ENCODE data around the gene EIF4G3.
A peak's percentile ranks its signal among the peaks of the same experiment; 100 is the strongest.
"Not testable (repeated sequence)": the region's sequence is repeated elsewhere in the genome, so short reads cannot be mapped to it uniquely, and the experiment has no call there.

EIF4G3 gene, protein sequence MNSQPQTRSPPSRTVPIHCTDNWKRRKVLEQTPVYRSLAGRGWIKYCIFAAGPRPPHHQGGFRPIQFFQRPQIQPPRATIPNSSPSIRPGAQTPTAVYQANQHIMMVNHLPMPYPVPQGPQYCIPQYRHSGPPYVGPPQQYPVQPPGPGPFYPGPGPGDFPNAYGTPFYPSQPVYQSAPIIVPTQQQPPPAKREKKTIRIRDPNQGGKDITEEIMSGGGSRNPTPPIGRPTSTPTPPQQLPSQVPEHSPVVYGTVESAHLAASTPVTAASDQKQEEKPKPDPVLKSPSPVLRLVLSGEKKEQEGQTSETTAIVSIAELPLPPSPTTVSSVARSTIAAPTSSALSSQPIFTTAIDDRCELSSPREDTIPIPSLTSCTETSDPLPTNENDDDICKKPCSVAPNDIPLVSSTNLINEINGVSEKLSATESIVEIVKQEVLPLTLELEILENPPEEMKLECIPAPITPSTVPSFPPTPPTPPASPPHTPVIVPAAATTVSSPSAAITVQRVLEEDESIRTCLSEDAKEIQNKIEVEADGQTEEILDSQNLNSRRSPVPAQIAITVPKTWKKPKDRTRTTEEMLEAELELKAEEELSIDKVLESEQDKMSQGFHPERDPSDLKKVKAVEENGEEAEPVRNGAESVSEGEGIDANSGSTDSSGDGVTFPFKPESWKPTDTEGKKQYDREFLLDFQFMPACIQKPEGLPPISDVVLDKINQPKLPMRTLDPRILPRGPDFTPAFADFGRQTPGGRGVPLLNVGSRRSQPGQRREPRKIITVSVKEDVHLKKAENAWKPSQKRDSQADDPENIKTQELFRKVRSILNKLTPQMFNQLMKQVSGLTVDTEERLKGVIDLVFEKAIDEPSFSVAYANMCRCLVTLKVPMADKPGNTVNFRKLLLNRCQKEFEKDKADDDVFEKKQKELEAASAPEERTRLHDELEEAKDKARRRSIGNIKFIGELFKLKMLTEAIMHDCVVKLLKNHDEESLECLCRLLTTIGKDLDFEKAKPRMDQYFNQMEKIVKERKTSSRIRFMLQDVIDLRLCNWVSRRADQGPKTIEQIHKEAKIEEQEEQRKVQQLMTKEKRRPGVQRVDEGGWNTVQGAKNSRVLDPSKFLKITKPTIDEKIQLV (N-terminal part only)

DNA sequence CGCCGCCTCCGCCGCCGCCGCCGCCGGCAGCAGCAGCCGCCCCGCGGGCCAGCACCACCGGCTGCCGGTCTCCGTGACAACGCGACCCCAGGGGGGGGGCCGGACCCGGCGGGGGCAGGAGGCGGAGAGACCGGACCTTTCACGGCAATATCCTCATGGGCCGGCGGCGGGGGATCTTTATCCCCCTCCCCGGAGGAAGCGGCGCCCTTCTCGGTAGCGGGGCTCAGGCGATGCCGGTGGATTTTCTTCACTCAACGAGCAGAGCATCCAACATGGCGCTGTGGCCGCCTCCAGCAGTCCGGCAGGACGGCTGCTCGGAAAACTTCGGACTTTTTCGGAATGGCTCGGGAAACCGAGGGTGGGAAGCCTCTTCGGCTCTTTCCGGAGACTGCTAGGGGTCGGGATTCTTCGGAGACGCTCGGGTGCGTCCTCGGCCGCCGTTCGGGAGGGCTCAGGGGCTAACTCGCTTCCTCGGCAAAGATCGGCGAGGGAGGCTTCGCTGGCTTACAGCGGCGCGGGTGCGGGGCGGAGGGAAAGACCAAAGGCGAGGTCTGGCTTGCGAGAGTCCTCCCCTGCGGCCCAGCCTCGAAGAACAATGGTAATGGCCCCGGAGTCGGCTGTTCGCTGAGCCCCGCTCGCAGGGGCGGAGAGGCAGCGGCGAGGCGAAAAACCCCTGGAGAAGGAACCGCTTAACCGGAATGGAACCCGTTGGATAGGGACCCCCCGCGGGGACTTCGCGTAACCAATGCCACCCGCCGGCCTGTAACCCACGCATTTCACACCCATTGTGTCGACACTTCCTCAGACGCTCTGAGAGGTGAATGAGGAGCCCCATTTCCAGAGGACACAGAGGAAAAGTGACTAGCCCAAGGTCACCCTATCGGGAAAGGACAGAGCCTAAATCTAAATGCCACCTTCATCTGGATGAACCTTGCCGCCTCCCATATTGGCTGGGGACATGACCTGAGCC lies at the start of gene EIF4G3:
EIF4G3 (minus strand) TSS at position 312 of the 970 bp plus-strand sequence. CDS start 174,155 bp downstream, outside the sequence.
- peak; percentile 97 to 99 for DNase-seq

- DNase-seq, result no peak
Measured at GRCh38 chr1:21225065-21225464, 48.4 kb upstream of the EIF4G3 start.

DNA sequence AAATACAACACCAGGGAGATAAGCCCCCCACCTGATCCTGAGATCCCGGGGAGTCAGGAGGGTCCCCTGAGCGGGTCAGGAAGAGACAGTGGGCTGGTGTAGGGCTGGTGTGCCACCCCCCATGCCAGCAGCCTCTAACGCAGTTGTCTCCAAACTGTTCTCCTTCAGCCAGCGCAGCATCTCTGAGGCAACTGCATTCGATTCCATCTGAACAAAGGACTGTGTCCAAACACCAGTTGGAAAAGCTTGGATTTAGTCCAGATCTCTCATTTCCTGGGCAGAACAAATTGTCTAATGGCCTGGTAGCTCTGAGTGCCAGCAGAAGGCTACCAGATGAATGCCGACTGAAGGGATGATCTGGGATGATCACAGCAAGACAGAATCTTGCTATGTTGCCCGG lies 44.1 kb upstream of the EIF4G3 start:
- no peak for DNase-seq

DNA sequence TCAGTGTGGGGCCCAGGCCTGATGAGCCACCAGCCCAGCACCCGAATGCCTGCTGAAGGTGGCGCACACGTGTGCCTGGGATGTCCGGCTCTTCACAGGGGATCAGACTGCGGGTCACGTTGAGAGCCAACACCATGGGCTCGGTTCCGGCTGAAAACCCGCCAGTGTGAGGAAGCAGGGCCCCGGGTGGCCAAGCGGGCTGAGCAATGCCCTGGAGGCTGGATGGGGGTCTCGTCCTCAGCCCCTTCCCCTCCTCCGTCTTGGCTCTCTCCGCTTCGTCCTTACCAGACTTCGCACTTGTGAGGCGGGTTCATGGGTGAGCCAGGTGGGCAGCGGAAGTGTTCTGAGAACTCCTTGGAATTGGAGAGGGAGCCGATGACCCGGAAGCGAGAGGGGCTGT lies 43.0 kb upstream of the EIF4G3 start:
- no peak for DNase-seq

DNA sequence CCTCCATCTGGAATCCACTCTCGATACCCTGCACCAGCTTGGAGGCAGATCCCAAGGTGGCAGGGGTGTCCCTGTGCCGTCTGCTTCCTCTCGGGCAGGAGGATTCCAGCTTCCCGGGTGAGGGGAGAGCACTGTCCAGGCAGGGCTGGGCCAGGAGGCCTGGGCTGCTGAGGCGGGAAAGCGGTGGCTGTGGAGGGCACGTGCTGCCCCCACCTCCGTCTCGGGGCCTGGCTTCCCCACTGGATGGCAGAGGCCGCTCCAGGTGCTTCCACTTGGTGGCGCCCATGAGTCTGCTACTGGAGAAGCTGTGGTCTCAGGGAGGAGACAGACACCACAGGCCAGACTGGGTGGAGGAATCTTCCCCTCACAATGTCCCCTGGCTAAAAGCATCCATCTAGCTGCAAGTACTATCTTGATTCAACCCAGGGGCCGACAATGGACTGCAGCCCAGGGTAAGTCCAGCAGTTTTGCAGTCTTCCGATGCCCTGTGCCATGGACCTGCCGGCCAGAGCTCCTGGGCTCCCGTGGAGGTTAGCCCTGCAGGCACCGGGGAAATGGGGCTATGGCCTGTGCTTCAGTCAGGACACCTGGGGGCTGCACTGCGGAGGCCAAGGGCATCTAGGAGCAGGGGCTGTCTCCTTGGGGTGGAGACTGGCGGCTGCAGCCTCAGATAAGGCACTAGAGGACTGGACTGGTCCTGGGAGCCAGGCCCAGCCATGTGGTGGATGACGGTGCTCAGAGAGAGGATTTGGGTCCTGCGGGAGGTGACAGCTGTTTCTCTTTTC lies 41.3 kb upstream of the EIF4G3 start:
- peak in 1 of 2 donors; percentile 27 for DNase-seq

DNA sequence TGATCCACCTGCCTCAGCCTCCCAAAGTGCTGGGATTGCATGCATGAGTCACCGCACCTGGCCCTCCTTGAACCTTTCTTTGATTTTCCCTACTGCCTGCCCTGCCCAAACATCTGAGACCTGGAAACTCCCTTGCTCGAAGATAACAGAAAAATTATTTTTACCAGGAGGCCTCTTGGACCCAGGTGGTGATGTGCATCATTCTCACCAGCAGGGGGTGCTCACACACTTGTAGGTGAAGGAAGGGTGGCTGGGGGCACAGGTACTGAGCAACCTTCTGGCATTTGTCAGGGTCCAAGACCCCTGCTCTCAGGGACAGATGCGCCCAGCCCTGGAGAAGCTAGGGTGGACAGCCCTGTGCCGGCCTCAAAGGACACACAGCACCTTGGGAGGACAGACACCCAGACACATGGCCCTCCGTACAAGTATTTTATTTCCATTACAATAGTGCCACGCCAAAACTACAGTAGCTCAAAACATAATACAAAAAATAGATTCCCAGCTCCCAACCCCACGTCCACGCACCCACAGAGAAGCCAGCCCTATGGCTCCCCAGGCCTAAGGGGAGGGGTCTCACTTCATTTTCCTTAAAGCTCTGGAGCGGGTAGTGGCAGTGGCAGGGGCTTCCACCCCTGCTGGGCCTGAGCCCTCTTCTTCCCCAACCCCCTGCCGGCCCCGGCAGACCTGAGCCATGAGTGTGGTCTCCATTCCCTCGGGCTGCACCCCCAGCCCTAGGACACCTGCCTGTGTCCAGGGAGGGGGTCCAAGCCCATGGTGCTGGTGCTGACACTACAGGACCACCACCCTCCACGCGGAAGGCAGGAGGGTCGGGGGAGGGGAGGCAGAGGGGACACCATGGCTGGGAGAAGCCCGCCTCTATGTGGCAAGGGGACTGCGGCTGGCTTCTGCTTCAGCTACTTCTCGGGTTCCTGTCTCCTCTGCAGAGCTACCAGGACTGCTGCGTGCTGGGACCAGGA lies 40.4 kb upstream of the EIF4G3 start:
- peak; percentile 63 to 68 for DNase-seq

DNA sequence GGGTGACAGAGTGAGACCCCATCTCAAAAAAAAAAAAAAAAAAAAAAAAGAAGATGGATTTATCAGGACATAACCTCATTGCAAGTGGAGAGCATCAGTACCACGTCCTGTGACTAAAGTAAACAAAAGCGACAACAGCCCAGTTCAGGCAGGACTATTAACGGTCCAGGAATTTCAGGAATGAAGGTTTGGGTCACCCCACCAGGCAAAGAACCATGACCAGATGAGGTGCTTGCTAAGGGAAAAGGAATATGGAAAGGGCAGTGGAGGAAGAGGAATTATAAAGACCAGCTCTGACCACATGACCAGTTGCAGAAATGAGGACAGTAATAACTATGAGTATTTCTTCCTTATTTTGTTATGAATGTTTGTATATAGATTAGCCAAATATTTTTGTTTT lies 35.4 kb upstream of the EIF4G3 start:
- DNase-seq, result no peak

DNA sequence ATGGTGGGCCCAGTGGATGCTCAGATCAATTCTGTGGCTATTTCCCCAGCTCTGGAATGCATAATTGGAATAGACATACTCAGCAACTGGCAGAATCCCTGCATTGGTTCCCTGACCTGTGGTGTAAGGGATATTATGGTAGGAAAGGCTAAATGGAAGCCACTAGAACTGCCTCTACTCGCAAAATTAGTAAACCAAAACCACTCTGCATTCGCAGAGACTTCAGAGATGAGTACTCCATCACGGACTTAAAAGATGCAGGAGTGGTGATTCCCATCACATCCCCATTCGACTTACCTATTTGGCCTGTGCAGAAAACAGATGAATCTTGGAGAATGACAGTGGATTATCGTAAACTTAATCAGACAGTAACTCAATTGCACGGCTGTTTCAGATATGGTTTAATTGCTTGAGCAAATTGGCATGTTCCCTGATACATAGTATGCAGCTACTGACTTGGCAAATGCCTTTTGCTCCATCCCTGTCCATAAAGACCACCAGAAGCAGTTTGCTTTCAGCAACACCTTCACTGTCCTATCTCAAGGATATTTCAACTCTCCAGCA lies 31.5 kb upstream of the EIF4G3 start:
- DNase-seq, result not testable (repeated sequence)

DNA sequence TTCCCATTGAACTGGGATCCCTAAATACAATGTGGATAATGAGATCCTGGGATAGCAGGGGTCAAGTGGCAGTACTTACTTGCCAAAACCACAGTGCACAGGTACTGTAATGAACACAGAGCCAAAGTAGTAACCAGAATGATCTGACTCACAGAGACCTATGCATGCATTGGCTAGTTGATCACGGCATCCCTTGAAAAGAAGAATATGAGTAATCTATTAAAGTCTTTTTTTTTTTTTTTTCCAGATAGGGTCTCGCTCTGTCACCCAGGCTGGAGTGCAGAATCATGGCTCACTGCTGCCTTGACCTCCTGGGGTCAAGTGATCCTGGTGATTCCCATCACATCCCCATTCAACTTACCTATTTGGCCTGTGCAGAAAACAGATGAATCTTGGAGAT lies 29.4 kb upstream of the EIF4G3 start:
- DNase-seq, result no peak

DNA sequence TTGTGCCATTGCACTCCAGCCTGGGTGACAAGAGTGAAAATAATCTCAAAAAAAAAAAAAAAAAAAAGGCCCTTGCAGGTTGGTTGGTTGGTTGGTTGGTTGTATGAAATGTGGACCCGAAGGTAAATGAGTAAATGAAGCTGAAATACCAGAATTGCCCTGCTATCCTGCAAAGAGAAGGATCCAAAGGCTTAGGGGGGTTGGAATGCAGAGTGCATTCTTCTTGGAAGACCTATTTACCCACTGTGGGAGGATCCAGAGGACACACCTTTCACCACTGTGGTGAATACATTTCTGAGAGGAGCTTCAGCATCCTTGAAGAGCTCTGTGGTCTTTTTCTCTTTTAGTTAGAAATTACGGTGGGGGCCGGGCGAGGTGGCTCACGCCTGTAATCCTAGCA lies 28.7 kb upstream of the EIF4G3 start:
- DNase-seq, result no peak

DNA sequence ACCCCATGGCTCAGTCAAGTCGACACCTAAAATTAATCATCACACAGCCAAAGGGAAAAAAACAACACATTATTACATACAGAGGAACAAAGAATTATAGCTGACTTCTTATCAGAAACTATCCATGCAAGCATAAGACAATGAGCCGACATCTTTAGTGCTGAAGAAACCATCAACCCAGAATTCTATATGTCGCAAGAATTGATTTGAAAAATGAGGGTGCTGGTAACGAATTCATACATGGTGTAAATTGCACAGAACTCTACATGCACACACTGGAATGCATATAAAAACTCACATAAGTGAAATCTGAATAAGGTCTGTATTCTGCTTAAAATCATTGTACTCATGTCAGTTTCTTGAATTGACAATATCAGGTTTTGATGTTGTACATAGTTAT lies 25.0 kb upstream of the EIF4G3 start:
- no peak for DNase-seq

- not testable (repeated sequence) for DNase-seq
Measured at GRCh38 chr1:21201238-21201637, 24.5 kb upstream of the EIF4G3 start.

- DNase-seq, result no peak
Measured at GRCh38 chr1:21200767-21201166, 24.1 kb upstream of the EIF4G3 start.

GRCh38 chr1:21198929-21199328 lies 22.2 kb upstream of the EIF4G3 start:
- DNase-seq, result no peak

DNA sequence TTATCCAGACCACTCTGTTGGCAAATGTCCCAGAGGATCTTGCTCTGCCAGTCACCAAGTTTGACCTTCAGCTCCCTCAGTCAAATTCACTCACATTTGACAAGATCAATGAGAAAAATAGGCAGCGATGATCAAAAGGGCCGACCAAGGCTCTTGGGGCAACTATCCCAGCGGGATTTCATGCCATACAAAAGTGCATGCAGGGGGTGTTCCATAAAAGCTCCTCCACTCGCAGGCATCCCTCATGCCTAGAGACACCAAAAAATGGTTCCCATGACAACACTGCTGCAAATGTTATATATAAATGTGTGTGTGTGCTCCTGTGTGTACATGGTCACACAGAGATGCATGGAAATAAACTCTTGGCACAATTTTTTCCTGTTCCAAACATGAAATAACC lies 16.2 kb upstream of the EIF4G3 start:
- no peak for DNase-seq

DNA sequence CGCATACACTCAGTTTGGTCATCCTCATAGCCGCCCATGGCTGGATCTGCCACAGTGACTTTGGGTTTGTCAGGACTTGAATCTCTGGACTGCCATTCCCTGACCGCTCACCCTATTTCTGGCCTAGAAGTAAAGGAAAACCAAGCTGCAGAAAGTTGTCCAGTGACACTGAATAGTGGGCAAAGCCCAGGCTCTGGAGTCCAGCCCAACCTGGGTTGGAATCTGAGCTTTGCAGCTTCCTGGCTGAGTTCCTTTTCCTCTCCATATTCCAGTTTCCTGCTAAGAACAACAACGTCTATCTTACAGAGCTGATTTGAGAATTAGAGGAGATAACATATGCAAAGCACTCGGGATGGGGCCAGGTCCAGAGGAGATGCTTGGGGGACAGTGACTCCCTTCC lies 15.6 kb upstream of the EIF4G3 start:
- no peak for DNase-seq

- DNase-seq, result not testable (repeated sequence)
Measured at GRCh38 chr1:21190771-21191170, 14.1 kb upstream of the EIF4G3 start.

DNA sequence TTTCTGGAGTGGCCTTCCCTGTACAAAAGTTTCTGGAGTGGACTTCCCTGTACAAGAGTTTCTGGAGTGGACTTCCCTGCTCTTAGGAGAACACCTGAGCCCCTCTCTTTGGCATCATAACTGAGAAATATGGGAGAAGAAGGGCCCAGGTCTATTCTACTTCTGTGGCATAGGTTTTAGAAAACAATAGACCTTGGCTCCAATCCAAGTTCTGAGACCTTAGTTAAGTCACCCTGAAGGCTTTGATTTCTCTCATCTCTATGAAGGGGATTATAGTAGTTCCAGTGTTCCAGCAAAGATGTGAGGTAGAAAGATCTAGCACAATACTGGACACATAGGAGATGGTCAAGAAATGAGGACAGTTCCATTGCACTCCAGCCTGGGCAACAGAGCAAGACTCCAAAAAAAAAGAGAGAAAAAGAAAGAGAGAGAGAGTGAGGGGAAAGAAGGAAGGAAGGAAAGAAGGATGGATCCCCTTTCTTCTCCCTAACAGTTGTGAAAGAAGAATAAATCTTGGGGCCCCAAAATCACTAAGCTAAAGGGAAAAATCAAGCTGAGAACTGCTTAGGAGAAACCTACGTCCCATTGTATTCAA lies 13.3 kb upstream of the EIF4G3 start:
- no peak for DNase-seq

DNA sequence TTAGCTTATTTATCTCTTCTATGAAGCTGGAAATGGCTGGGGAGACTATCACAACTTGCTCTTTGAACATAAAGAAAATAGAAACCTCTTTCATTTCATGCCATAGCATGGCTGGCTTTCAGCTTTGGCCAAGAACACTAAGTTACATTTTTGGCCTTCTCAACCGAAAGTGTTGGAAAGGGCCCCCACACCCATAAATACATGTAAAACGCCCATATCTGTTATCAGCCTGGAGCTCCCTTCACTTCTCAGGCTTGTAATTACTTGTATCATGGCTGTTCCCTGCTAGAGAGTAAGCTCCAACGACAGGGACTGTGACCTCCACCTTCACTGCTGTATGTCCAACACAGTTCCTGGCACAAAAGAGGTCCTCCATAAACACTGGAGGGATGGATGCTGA lies 12.7 kb upstream of the EIF4G3 start:
- DNase-seq, result no peak
